ENCODE results near the gene C1QTNF12.

C1QTNF12 gene

DNA sequence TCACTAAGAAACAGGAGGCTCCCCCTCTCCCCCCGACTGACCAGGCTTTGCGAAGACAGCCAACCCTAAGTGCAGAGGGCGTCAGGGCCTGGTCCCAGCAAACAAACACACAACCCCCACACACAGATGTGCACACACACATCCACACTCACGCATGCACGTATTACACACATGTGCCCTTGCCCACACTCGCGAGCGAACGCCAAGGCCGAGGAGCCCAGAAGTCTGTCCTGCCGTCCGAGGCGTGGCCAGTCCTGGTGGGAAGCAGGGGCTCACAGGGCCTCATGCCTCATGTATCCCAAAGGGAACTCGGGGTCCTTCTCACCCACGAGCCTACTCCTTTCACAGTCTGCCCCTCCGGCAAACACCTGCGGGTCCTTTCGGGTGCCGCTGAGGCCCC is 16.8 kb downstream of the C1QTNF12 start:
- DNase-seq (ENCODE audit: extremely low read depth in 1 of 2, low read depth in 1 of 2), result no peak

DNA sequence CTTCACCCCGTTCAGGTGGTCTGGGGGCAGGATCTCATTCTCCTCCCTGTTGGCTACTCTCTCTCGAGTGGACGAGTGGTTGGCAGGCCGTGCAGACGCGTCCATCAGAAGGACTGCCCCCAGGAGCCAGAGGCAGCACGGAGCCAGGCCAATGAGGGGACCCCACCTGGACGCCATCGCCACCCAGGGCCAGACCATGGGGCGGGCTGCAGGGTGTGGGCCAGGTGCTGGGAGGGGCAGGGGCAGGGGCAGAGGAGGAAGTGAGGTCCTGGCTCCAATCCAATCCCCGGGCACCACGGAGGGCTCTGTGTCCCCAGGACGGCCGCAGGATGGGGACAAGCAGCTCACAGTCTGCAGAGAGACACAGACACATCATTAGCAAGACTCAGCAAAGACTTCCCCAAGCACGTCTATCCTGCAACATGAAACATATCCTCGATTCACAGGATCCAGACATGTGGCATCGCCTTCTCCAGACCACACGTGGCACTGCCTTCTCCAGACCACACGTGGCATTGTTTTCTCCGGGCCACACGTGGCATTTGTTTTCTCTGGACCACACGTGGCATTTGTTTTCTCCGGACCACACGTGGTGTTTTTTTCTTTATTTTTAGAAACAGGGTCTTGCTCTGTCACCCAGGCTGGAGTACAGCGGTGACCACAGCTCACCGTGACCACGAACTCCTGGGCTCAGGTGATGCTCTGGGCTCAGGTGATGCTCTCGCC is 17.8 kb downstream of the C1QTNF12 start:
- no peak for DNase-seq (ENCODE audit: extremely low read depth in 1 of 2, low read depth in 1 of 2)

- DNase-seq (ENCODE audit: extremely low read depth in 1 of 2, low read depth in 1 of 2), result no peak
Observed at GRCh38 chr1:1228187-1228586, 18.3 kb downstream of the C1QTNF12 start.

DNA sequence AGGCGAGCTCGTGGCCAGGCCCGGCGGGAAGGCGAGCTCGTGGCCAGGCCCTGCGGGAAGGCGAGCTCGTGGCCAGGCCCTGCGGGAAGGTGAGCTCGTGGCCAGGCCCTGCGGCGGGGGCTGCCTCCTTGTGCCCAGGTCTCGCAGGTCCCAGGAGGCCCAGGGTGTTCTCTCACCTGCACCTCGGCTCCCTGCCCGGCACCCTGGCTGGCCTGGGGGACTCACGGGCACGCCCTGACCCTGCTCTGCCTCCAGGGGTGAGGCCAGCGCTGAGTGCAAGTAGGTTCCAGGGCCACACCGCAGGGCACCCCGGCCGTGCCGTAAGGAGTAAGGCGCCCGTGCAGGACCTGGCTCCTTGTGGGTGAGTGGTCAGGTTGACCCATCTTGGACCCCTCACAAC is 19.1 kb downstream of the C1QTNF12 start:
- DNase-seq (ENCODE audit: extremely low read depth in 1 of 2, low read depth in 1 of 2), result no peak

DNA sequence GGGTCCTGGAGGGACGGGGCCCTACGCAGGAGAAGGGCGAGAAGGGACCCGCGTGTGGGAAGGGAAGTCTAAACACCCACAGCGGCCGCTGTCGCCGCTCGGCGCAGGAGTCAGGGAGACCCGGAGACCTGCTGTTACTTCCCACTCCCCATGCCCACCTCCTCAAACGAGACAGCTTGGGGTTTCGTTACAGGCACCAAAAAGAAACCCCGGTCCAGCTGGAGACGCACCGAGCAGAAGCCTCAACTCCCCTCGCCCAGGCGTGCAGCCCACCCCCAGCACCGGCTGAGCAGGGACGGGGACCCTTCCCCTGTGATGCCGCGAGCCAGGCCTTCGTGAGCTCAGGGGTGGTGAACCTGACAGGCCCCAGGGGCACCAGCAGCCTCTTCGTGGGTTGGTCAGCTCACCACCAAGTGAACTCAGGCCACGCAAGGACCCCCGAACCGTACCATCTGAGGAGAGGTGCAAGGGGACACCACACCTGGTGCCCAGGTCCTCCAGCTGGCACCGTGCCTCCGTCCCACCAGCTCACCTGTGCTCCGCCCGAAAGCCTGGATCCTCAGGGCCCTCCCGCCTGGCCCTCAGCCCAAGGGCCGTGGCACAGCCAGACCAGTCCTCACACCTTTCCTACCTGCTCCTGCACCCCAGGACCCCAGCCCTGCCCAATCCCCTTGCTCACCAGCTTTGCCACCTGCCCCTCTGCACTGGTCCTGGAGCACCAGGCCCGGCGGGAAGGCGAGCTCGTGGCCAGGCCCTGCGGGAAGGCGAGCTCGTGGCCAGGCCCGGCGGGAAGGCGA is 19.8 kb downstream of the C1QTNF12 start:
- DNase-seq (ENCODE audit: extremely low read depth in 1 of 2, low read depth in 1 of 2), result no peak

DNA sequence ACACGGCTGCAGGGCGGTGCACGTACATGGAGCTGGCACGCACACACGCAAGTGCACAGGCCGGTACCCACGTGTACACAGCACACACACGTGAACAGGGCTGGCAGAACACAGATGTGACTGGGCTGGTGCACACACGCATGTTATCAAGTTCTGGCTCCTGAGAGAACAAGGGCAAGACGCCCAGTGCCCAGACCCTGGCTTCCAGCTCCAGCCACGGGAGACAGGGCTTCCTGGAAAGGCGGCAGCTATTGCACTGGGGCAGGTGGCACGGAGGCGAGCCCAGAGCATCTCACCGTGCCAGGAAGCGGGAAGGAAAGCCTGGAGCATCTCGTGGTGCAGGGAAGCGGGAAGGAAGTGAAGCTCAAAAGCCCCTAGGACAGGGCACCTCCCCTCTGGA is 20.6 kb downstream of the C1QTNF12 start:
- DNase-seq (ENCODE audit: extremely low read depth in 1 of 2, low read depth in 1 of 2), result no peak

DNA sequence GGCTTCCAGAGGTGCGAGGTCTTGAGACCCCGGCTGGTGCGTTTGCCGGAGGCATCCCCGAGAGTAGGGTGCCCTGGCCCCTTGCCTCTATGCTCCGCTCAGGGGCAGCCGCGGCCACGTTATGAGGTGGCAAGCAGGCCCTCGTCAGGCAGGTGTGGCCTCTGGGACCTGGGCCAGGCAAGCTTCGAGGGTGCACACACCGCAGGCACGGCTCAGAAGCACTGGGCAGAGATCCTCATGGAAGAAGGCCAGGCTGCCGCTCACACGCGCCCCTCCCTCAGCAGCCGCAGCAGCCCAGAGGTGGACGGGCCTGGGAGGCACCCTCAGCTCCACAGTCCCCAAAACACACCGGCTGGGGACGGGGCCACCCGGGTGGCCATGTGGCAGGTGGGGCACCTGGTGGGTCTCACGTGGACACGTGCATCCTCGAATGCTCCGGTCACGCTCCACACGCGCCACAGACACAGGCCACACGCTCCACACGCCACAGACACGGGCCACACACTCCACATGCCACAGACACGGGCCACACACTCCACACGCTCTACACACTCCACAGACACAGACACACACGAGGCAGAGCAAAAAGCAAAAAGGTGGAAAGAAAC is 21.2 kb downstream of the C1QTNF12 start:
- no peak for DNase-seq (ENCODE audit: extremely low read depth in 1 of 2, low read depth in 1 of 2)

DNA sequence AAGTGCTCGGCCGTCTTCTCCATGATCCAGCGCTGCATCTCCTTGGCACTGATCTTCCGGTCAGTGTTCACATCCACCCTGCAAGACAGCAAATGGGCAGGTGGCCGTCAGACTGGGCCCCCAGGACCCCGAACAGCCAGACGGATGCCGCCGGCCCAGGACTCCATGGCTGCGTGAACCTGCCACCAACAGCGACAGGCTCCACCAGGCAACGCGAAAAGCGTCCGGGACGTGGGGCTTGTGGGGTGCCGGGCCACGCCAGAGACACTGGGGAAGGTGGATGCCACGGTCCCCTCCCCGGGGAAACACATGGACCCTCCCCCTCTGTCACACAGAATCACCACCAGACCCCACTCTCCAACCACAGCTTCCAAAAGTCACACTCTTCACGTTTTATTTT is 22.6 kb downstream of the C1QTNF12 start:
- no peak for DNase-seq (ENCODE audit: extremely low read depth in 1 of 2, low read depth in 1 of 2)

DNA sequence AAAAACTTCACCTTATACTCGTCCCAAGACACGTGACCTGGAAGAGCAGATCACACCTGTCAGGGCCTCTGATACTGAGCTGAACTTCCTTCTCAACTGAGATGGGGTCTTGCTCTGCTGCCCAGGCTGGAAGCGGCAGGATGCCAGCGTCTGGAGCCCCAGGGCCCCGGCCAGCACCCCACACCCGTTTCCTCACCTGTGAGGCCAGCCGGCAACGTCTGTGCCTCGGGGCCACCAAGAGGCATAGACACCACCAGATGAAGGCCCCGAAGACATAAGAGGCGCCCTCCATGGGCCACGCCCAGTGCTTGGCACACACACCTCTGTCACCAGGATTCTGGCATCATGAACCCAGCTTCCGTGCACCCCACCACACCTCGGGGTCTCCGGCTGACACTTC is 23.2 kb downstream of the C1QTNF12 start:
- no peak for DNase-seq (ENCODE audit: extremely low read depth in 1 of 2, low read depth in 1 of 2)

GRCh38 chr1:1222575-1223225 is 23.8 kb downstream of the C1QTNF12 start:
- no peak for DNase-seq (ENCODE audit: extremely low read depth in 1 of 2, low read depth in 1 of 2)

DNA sequence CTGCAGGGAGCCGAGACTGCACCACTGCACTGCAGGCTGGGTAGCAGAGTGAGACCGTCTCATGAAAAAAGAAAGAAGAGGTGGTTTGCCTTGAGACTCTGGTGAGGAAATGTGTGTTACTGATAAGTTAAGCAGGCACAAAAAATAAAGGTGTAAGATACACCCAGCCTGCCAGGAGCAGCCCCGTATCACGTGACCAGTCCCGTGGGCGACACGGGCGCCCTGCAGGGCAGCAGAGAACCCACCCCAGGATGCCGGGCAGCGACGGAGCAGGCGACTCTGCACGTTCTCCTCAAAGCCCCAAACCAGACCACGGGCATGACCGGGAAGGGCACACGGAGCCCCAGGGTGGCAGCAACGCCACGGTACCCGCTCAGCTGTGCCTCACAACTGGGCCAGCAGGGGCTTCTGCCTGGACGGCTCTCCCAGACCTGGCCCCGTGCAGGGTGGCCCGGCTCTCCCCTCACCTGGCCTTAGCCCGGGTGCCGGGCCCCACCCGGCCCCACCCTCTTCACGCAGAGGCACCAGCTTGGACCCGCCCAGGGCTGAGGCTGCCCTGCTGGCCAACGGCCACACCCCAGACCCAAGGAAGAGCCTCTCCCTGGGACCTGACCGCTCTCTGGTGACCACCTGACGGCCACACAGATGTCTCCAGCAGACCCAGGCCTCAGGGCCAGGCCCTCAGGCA is 24.5 kb downstream of the C1QTNF12 start:
- no peak for DNase-seq (ENCODE audit: extremely low read depth in 1 of 2, low read depth in 1 of 2)

DNA sequence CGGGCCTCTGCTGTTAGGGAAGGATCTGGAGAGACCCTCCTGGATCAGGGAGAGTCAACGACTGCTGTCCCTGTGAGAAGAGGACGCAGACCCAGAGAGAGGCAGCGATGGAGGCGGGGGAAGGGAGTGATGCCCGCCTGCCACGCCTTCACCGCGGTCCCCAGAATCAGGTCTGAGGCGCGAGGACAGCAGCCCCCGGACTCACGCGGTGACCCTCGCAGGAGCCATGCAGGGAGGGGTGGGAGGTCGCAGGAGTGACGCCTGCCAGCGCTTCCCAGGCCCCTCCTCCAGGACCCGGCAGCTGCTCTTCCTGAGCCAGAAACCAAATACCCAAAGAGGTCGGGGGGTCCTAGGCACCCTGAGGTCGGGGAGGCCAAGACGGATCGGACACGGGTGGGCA is 26.3 kb downstream of the C1QTNF12 start:
- DNase-seq (ENCODE audit: extremely low read depth in 1 of 2, low read depth in 1 of 2), result no peak

DNA sequence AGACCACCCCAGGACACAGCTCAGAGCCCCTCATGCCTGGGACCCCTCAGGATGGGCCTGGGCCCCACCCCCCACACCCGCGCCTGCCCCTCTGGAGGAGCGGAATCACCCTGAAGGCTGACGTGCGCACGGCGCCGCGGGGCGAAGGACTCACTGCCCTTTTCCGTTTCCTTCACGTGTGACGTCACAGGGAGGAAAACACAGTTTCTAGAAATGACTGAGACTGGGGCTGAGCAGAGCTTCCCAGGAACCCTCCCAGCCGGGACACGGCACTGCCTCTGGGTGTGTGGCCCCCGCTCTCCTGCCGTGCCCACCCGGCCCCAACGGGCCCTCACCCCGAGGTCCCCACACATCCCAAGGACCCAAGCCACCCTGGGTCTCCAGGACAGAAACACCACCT is 27.2 kb downstream of the C1QTNF12 start:
- no peak for DNase-seq (ENCODE audit: extremely low read depth in 1 of 2, low read depth in 1 of 2)

DNA sequence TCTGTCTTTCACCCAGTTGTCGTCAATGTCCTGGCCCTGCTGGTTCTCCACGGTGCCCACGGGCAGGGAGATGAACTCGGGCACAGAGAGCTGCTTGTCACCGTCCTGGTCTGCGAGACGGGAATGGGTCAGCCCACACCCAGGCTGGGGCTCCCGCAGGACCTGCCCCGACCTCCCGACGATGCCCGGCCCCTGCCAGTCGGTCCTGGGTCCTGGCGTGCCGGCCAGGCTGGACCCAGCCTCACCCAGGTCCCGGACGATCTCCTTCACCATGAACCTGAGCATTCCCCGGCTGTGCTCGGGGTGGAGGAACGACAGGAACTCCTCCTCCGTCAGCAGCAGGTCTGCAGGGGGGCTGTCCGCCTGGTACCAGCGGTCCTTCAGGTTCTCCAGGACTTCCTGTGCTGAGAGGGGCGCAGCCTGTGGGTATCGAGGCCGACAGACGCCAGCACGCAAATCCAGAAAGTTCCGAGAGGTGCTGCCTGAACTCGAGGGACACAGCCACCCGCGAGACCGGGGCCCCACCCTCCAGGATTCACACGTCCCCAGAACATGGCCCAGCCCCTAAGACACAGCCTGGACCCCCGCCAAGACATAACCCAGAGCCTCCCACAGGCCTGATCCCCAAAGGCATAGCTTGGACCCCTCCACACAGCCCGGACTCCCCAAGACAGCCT is 27.9 kb downstream of the C1QTNF12 start:
- DNase-seq (ENCODE audit: extremely low read depth in 1 of 2, low read depth in 1 of 2), result no peak

- no peak for DNase-seq (ENCODE audit: extremely low read depth in 1 of 2, low read depth in 1 of 2)
Observed at GRCh38 chr1:1217621-1218523, 28.6 kb downstream of the C1QTNF12 start.

DNA sequence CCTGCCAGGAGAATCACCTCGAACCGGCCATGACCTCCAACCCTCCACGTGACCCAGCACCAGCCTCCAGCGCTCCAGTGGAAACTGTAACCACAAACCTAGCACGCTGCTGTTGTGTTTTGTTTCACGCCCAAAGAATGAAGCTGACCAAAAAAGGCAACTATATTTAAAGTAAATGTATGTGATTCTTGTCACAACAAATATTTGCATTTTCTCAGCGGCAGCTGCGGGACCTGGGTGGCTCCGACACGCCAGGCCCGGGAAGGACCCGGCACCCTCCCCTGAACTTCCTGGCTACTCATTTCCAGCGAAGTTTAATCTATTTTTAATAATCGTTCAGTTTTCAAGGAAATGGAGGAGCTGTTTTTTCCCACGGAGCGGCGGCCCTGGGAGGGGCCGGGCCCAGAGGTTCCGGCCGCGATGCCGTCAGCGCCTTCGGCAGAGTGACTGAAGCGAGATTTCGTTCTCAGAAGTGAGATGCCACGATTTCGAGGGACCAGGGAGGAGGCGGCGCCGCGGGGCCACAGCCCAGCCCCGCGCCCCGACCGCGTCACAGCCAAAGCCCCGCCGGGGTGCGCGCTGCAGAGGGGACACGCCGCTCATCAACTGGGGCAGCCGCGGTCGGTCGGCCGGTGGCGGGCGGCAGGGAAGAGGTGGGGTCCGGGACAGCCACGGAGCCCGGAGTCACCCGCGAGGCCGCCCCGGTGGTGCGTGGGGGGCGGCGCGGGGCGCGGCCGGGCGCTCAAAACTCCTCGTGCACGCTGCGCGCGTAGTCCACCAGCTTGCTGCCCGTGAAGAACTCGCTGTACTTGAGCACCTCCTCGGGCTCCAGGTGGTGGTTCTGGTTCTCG is 29.5 kb downstream of the C1QTNF12 start:
- no peak for DNase-seq (ENCODE audit: extremely low read depth in 1 of 2, low read depth in 1 of 2)

- no peak for DNase-seq (ENCODE audit: extremely low read depth in 1 of 2, low read depth in 1 of 2)
Observed at GRCh38 chr1:1215881-1216605, 30.5 kb downstream of the C1QTNF12 start.

Measured in activated CD8-positive, alpha-beta memory T cell treated with anti-CD3 and anti-CD28 coated beads for 1 hour (primary cell).